ENCODE results near the gene ABCA12. TPM values are rescaled to one million over a fixed set of nuclear protein-coding genes. Genes with fewer than 3 reads are reported as not detected.

Gene ABCA12
- total RNA-seq, 1 experiment from 2014 or later: 0.03 TPM

- Histone ChIP-seq H3K4me3 (ENCODE audit: low read depth in 2 of 2, low read length in 2 of 2) (no peak overlapping the region), H3K27ac (ENCODE audit: low read length) (no peak overlapping the region), H3K9me3 (ENCODE audit: control insufficient read depth, insufficient read depth, low read depth, low read length) (no peaks in the 10 kb centered on the region), H3K27me3 (ENCODE audit: control insufficient read depth, insufficient read depth, low read length) (no peaks in the 10 kb centered on the region), H3K4me1 (ENCODE audit: control insufficient read depth, insufficient read depth, low read length) (no peaks in the 10 kb centered on the region), H3K36me3 (ENCODE audit: control insufficient read depth, insufficient read depth, low read length) (no peaks in the 10 kb centered on the region)
- ChIA-PET POLR2A (no interaction called here), CTCF (no interaction called here)
- no peak for DNase-seq (ENCODE audit: low read depth, low spot score)
- in situ Hi-C loops (cut with HindIII; ENCODE audit: low pct_unique_long_range_greater_than_20kb, low sequenced_read_pairs) (no loop called here), intact Hi-C loops (cut with micrococcal nuclease; ENCODE audit: unreplicated experiment) (no loop called here)
- TF ChIP-seq TCF7L2 (IDR thresholded peaks at IDR 0.05; ENCODE audit: low read depth, low read length) (no peak), CTCF (IDR thresholded peaks at IDR 0.05) (no peak)
- BruUV-seq (replicated peaks): no TSS peak
- no peak for ATAC-seq
Observed at GRCh38 chr2:215036314-215036713, 102.1 kb downstream of the ABCA12 start.

- ChIA-PET CTCF (no interaction called here), POLR2A (no interaction called here)
- ATAC-seq: no peak
- no peak for DNase-seq (ENCODE audit: low read depth, low spot score)
- TF ChIP-seq POLR2AphosphoS5 (IDR thresholded peaks at IDR 0.05; ENCODE audit: low read depth, low read length): no peak
- TF ChIP-seq TCF7L2 (IDR thresholded peaks at IDR 0.05; ENCODE audit: low read depth, low read length): no peak
- TF ChIP-seq CTCF (IDR thresholded peaks at IDR 0.05): no peak
- no peak for TF ChIP-seq REST (IDR thresholded peaks at IDR 0.05; ENCODE audit: insufficient read depth in 1 of 2, low read depth in 2 of 2, low read length in 1 of 2)
- no peak for TF ChIP-seq SIN3A (IDR thresholded peaks at IDR 0.05; ENCODE audit: borderline replicate concordance, insufficient read depth, low read depth, low read length)
- Histone ChIP-seq H3K4me3 (ENCODE audit: low read depth in 2 of 2, low read length in 2 of 2) (no peak overlapping the region), H3K36me3 (ENCODE audit: control insufficient read depth, insufficient read depth, low read length) (no peaks in the 10 kb centered on the region), H3K27ac (ENCODE audit: low read length) (no peak overlapping the region), H3K27me3 (ENCODE audit: control insufficient read depth, insufficient read depth, low read length) (no peaks in the 10 kb centered on the region), H3K4me1 (ENCODE audit: control insufficient read depth, insufficient read depth, low read length) (no peaks in the 10 kb centered on the region), H3K9me3 (ENCODE audit: control insufficient read depth, insufficient read depth, low read depth, low read length) (no peaks in the 10 kb centered on the region)
- BruUV-seq (replicated peaks): no TSS peak
- intact Hi-C loops (cut with micrococcal nuclease; ENCODE audit: unreplicated experiment): no loop called here
- in situ Hi-C loops (cut with HindIII; ENCODE audit: low pct_unique_long_range_greater_than_20kb, low sequenced_read_pairs): no loop called here
Observed at GRCh38 chr2:215034154-215034553, 104.3 kb downstream of the ABCA12 start.

- no TSS peak for BruUV-seq (replicated peaks)
- Histone ChIP-seq H3K9me3 (ENCODE audit: control insufficient read depth, insufficient read depth, low read depth, low read length) (no peaks in the 10 kb centered on the region), H3K4me3 (ENCODE audit: low read depth in 2 of 2, low read length in 2 of 2) (no peak overlapping the region), H3K27me3 (ENCODE audit: control insufficient read depth, insufficient read depth, low read length) (no peaks in the 10 kb centered on the region), H3K27ac (ENCODE audit: low read length) (no peak overlapping the region), H3K36me3 (ENCODE audit: control insufficient read depth, insufficient read depth, low read length) (no peaks in the 10 kb centered on the region), H3K4me1 (ENCODE audit: control insufficient read depth, insufficient read depth, low read length) (no peaks in the 10 kb centered on the region)
- ATAC-seq (no peak), DNase-seq (ENCODE audit: low read depth, low spot score) (no peak)
- in situ Hi-C loops (cut with HindIII; ENCODE audit: low pct_unique_long_range_greater_than_20kb, low sequenced_read_pairs): no loop called here
- intact Hi-C loops (cut with micrococcal nuclease; ENCODE audit: unreplicated experiment): no loop called here
- TF ChIP-seq TCF7L2 (IDR thresholded peaks at IDR 0.05; ENCODE audit: low read depth, low read length) (no peak), POLR2AphosphoS5 (IDR thresholded peaks at IDR 0.05; ENCODE audit: low read depth, low read length) (no peak), SIN3A (IDR thresholded peaks at IDR 0.05; ENCODE audit: borderline replicate concordance, insufficient read depth, low read depth, low read length) (no peak), CTCF (IDR thresholded peaks at IDR 0.05) (no peak), REST (IDR thresholded peaks at IDR 0.05; ENCODE audit: insufficient read depth in 1 of 2, low read depth in 2 of 2, low read length in 1 of 2) (no peak)
- CTCF ChIA-PET: interaction anchor here (0.6 kb wide), 1 partner anchor 16 kb away, joined by 3 read pairs; no protein-coding TSS in a partner anchor
- POLR2A ChIA-PET: no interaction called here
Observed at GRCh38 chr2:215032153-215032552, 106.3 kb downstream of the ABCA12 start.

Data from Panc1 (cell line).